OCI-LY3 (cell line): ENCODE results near the gene CCDC85B.

Experiments used
- H2AFZ ChIP-seq: fragments of 200-600, 300-600 bp; shearing (Covaris generic); 2 replicates; pipeline ENCODE4 v1.6.0; 2014; ENCODE audit warnings: antibody characterized with exemption, low read depth, low read length
- H3K27ac ChIP-seq: fragments of 200-600, 300-600 bp; sonication (generic); 2 replicates; pipeline ENCODE4 v1.5.1; 2014; ENCODE audit warnings: mild to moderate bottlenecking, low read length, moderate library complexity, mixed read lengths
- H3K27me3 ChIP-seq: fragments of 200-600, 300-600 bp; sonication (generic); 2 replicates; pipeline ENCODE4 v1.6.1; 2014; ENCODE audit warnings: low read depth, low read length, mixed read lengths
- H3K36me3 ChIP-seq: fragments of 200-600, 300-600 bp; sonication (generic); replicated peaks from 2 replicates; pipeline ENCODE3; 2014; ENCODE audit warnings: low read depth, low read length, mixed read lengths
- H3K4me1 ChIP-seq: fragments of 300-600, 200-600 bp; sonication (generic); 2 replicates; pipeline ENCODE4 v1.6.1; 2014; ENCODE audit warnings: low read length, mixed read lengths
- H3K4me2 ChIP-seq: fragments of 200-600, 300-600 bp; sonication (generic); 2 replicates; pipeline ENCODE4 v1.6.1; 2014; ENCODE audit warnings: low read length, mixed read lengths
- H3K4me3 ChIP-seq: fragments of 300-600, 200-600 bp; sonication (generic); 2 replicates; pipeline ENCODE4 v1.5.1; 2014; ENCODE audit warnings: antibody characterized with exemption, mild to moderate bottlenecking, low read length, moderate library complexity
- H3K79me2 ChIP-seq: fragments of 300-600, 200-600 bp; shearing (Covaris generic); 2 replicates; pipeline ENCODE4 v1.6.1; 2014; ENCODE audit warnings: mild to moderate bottlenecking, low read length, mixed read lengths
- H3K9ac ChIP-seq: fragments of 300-600, 200-600 bp; shearing (Covaris generic); 2 replicates; pipeline ENCODE4 v1.6.0; 2014; ENCODE audit warnings: mild to moderate bottlenecking, low read length, moderate library complexity
- H3K9me3 ChIP-seq: fragments of 200-600, 300-600 bp; shearing (Covaris generic); 2 replicates; pipeline ENCODE4 v1.6.1; 2014; ENCODE audit warnings: low read length, mixed read lengths; ENCODE audit not compliant: insufficient read depth
- H4K20me1 ChIP-seq: fragments of 200-600, 300-600 bp; sonication (generic); 2 replicates; pipeline ENCODE4 v1.6.1; 2016; ENCODE audit warnings: low read length, mixed read lengths; ENCODE audit not compliant: insufficient read depth
- EZH2phosphoT487 ChIP-seq: fragments of 200-600 bp; shearing (Covaris generic); IDR thresholded peaks from 2 replicates; pipeline ENCODE4 v1.6.1; 2018; ENCODE audit warnings: antibody characterized with exemption, mixed run types, low read depth
- TF ChIP-seq, protein P1 (sequence below): fragments of 200-600, 300-600 bp; sonication (generic); IDR thresholded peaks from 2 replicates; pipeline ENCODE4 v1.5.1; 2014; ENCODE audit warnings: antibody characterized with exemption, low read length, low read depth

The CCDC85B gene

DNA sequence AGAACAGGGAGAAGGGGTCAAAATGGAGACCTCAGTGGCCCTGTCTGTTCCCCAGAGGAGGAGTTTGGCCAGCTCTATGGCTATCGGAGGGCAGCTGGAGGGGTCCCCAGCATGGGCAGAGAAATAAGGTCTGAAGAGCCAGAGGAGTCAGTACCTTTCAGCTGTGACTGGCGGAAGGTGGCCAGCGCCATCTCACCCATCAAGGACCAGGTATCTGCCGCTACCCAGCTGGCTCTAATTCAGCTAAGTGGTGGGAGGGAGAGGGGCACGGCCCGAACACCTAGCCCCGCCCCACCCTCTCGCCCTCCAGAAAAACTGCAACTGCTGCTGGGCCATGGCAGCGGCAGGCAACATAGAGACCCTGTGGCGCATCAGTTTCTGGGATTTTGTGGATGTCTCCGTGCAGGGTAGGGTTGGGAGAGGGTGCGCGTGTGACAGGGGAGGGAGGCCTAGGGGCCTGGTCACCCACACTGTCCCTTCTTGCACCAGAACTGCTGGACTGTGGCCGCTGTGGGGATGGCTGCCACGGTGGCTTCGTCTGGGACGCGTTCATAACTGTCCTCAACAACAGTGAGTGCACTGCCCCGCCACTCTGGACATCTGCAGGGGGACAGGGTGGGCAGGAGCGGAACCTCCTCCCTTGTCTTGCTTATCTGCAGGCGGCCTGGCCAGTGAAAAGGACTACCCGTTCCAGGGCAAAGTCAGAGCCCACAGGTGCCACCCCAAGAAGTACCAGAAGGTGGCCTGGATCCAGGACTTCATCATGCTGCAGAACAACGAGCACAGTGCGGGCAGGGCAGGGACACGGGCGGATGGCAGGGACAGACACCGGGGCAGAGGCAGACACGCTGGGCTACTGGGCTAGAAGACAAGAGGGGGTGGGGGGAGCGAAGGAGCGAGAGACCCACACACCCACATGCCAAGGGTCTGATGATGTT is 8.1 kb upstream of the CCDC85B start:
- H3K9me3 ChIP-seq: no peaks in the 10 kb centered on the region
- no peak overlapping the region for H2AFZ ChIP-seq
- no peak overlapping the region for H3K9ac ChIP-seq
- H3K4me3 ChIP-seq: no peak overlapping the region
- no peaks in the 10 kb centered on the region for H3K27me3 ChIP-seq
- TF ChIP-seq, protein P1, sequence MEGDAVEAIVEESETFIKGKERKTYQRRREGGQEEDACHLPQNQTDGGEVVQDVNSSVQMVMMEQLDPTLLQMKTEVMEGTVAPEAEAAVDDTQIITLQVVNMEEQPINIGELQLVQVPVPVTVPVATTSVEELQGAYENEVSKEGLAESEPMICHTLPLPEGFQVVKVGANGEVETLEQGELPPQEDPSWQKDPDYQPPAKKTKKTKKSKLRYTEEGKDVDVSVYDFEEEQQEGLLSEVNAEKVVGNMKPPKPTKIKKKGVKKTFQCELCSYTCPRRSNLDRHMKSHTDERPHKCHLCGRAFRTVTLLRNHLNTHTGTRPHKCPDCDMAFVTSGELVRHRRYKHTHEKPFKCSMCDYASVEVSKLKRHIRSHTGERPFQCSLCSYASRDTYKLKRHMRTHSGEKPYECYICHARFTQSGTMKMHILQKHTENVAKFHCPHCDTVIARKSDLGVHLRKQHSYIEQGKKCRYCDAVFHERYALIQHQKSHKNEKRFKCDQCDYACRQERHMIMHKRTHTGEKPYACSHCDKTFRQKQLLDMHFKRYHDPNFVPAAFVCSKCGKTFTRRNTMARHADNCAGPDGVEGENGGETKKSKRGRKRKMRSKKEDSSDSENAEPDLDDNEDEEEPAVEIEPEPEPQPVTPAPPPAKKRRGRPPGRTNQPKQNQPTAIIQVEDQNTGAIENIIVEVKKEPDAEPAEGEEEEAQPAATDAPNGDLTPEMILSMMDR: no peak
- TF ChIP-seq EZH2phosphoT487: no peak
- H3K4me1 ChIP-seq: peaks cover 5% of the 10 kb centered on the region
- H3K4me2 ChIP-seq: no peak overlapping the region
- H3K27ac ChIP-seq: no peak overlapping the region
- no peaks in the 10 kb centered on the region for H4K20me1 ChIP-seq
- H3K79me2 ChIP-seq: peaks cover 2% of the 10 kb centered on the region
- H3K36me3 ChIP-seq: peaks cover 43% of the 10 kb centered on the region

DNA sequence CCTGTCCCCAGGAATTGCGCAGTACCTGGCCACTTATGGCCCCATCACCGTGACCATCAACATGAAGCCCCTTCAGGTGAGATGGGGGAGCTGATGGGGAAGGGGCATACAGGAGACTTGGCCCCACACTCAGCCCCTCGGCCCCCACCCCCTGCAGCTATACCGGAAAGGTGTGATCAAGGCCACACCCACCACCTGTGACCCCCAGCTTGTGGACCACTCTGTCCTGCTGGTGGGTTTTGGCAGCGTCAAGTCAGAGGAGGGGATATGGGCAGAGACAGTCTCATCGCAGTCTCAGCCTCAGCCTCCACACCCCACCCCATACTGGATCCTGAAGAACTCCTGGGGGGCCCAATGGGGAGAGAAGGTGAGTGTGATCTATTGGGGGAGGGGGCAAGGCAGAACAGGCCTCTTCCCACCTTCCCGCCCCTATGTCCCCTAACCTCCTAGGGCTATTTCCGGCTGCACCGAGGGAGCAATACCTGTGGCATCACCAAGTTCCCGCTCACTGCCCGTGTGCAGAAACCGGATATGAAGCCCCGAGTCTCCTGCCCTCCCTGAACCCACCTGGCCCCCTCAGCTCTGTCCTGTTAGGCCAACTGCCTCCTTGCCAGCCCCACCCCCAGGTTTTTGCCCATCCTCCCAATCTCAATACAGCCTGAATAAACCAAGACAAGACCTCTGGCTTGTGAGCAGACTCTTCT is 7.3 kb upstream of the CCDC85B start:
- Histone ChIP-seq H3K9me3 (no peaks in the 10 kb centered on the region), H3K4me2 (no peak overlapping the region), H3K9ac (no peak overlapping the region), H3K4me3 (no peak overlapping the region), H3K4me1 (peaks cover 8% of the 10 kb centered on the region), H3K27ac (no peak overlapping the region), H3K79me2 (peaks cover 10% of the 10 kb centered on the region), H2AFZ (no peak overlapping the region), H4K20me1 (no peaks in the 10 kb centered on the region), H3K36me3 (peaks cover 43% of the 10 kb centered on the region), H3K27me3 (no peaks in the 10 kb centered on the region)
- TF ChIP-seq EZH2phosphoT487: no peak
- TF ChIP-seq, protein P1: no peak

DNA sequence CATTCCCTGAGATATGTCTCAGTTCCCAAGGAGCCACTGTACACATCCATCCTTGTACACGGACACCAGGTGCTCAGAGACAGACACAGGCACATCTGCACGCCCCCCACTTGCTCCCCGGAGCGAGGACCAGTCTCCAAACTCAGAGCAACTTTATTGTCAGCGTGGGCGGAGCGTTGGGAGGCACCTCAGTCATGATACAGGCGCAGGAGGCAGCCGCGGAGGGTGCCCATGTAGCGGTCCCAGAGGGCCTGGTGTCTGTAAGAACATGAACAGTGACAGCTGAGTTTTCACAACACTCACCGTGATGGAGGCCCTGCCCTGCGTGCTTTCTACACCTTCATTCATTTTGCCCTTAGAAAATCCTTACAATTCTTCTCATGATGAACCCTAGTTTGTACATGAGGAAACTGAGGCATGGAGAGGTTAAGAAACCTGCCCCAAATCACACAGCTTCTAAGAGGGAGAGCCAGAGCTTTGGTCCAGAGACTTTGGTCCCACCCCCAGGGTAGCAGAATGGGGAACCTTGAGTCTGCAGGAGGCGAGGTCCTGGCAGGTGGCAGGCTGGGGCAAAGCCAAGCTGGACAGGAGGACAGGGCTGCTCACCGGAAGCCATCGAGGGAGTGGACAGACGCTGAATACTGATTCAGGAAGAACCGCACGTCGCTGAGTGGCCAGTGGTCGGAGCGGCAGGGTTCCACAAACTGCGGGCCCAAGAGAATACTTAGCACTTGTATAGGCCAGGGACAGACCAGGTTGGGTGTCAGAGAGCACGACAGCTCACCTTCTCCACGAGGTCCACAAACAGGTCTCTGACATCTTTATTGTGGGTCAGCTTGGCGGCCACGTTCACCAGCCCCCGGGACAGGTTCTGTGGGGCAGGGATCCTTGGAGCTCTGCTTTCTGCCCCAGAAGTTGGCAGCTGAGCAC is 6.4 kb upstream of the CCDC85B start:
- no peak overlapping the region for H3K9ac ChIP-seq
- TF ChIP-seq EZH2phosphoT487: no peak
- TF ChIP-seq, protein P1: no peak
- no peak overlapping the region for H2AFZ ChIP-seq
- peaks cover 10% of the 10 kb centered on the region for H3K4me1 ChIP-seq
- no peak overlapping the region for H3K27ac ChIP-seq
- H4K20me1 ChIP-seq: no peaks in the 10 kb centered on the region
- H3K4me2 ChIP-seq: no peak overlapping the region
- peaks cover 10% of the 10 kb centered on the region for H3K79me2 ChIP-seq
- peaks cover 43% of the 10 kb centered on the region for H3K36me3 ChIP-seq
- H3K4me3 ChIP-seq: no peak overlapping the region
- no peaks in the 10 kb centered on the region for H3K27me3 ChIP-seq
- no peaks in the 10 kb centered on the region for H3K9me3 ChIP-seq
